CD14-positive monocyte (primary cell): ENCODE data around the gene OXSR1. TPM values are rescaled to one million over a fixed set of nuclear protein-coding genes. Genes with fewer than 3 reads are reported as not detected.

Source experiments
- DNase-seq, 3 donors: peaks; one replicate each; pipeline ENCODE4 v3.0.0-alpha.2; 2011 to 2022
- H2AFZ ChIP-seq: 2 replicates; pipeline ENCODE4 v1.6.0; 2012; ENCODE audit warnings: mild to moderate bottlenecking, low read depth, low read length, inconsistent platforms; ENCODE audit not compliant: insufficient read depth, poor library complexity, severe bottlenecking
- H3K27ac ChIP-seq, 2 donors: 1 replicate in 1 of 2; 2 replicates in 1 of 2; pipeline ENCODE4 v1.5.1; 2012 to 2013; ENCODE audit warnings: low read length in 2 of 2, control low read depth in 1 of 2, inconsistent platforms in 1 of 2, low read depth in 1 of 2, mild to moderate bottlenecking in 1 of 2
- H3K27me3 ChIP-seq, 2 donors: one replicate each; pipeline versions ENCODE4 v1.6.0 to v1.6.1; 2011 to 2013; ENCODE audit warnings: low read length in 2 of 2; ENCODE audit not compliant: control insufficient read depth in 2 of 2, insufficient read depth in 2 of 2
- H3K36me3 ChIP-seq, 2 donors: replicated peaks in 1 of 2; 1 replicate in 1 of 2; 2 replicates in 1 of 2; pipeline versions ENCODE4 v1.5.1 to v1.6.1; 2012 to 2013; ENCODE audit warnings: low read length in 2 of 2, control low read depth in 1 of 2, inconsistent platforms in 1 of 2, mild to moderate bottlenecking in 1 of 2; ENCODE audit not compliant: insufficient read depth in 2 of 2, control insufficient read depth in 1 of 2
- H3K4me1 ChIP-seq, 2 donors: 1 replicate in 1 of 2; 2 replicates in 1 of 2; pipeline versions ENCODE4 v1.5.1 to v1.6.1; 2012 to 2013; ENCODE audit warnings: low read length in 2 of 2, control low read depth in 1 of 2, inconsistent platforms in 1 of 2, mild to moderate bottlenecking in 1 of 2, moderate library complexity in 1 of 2; ENCODE audit not compliant: insufficient read depth in 2 of 2, control insufficient read depth in 1 of 2
- H3K4me2 ChIP-seq: replicated peaks from 2 replicates; pipeline ENCODE3; 2012; ENCODE audit warnings: low read length, moderate library complexity, mild to moderate bottlenecking; ENCODE audit not compliant: poor library complexity, severe bottlenecking; ENCODE audit errors: extremely low read depth
- H3K4me3 ChIP-seq, 3 experiments: fragments of 200-600 bp in 1 of 3; sonication (generic) in 1 of 3; replicated peaks in 1 of 3; 1 replicate in 2 of 3; 2 replicates in 1 of 3; pipeline ENCODE4 v1.5.1; 2011 to 2013; ENCODE audit warnings: low read length in 3 of 3, mild to moderate bottlenecking in 3 of 3, control low read depth in 2 of 3, low read depth in 2 of 3, inconsistent platforms in 1 of 3, moderate library complexity in 1 of 3
- H3K79me2 ChIP-seq: 2 replicates; pipeline ENCODE4 v1.6.0; 2012; ENCODE audit warnings: mild to moderate bottlenecking, control low read depth, inconsistent platforms, low read length, moderate library complexity; ENCODE audit not compliant: insufficient read depth
- H3K9ac ChIP-seq: 2 replicates; pipeline ENCODE4 v1.6.0; 2017; ENCODE audit warnings: low read length, mild to moderate bottlenecking; ENCODE audit not compliant: insufficient read depth, poor library complexity, severe bottlenecking
- H3K9me3 ChIP-seq, 2 donors: replicated peaks in 1 of 2; 1 replicate in 1 of 2; 2 replicates in 1 of 2; pipeline versions ENCODE4 v1.5.1 to v1.6.1; 2012 to 2013; ENCODE audit warnings: low read length in 2 of 2, control low read depth in 1 of 2; ENCODE audit not compliant: control insufficient read depth in 1 of 2, insufficient read depth in 1 of 2
- H4K20me1 ChIP-seq: 2 replicates; pipeline ENCODE4 v1.6.0; 2012; ENCODE audit warnings: mild to moderate bottlenecking, low read length, control low read depth, moderate library complexity; ENCODE audit not compliant: insufficient read depth
- H3K27ac Mint-ChIP-seq, 7 donors: one replicate each; pipeline ENCODE4 v1.8.0; 2020; ENCODE audit warnings: mild to moderate bottlenecking in 7 of 7, mixed read lengths in 7 of 7, moderate library complexity in 6 of 7, inconsistent platforms in 2 of 7
- H3K27me3 Mint-ChIP-seq, 3 donors: one replicate each; pipeline ENCODE4 v1.8.0; 2021 to 2022; ENCODE audit warnings: low read depth in 3 of 3, mild to moderate bottlenecking in 3 of 3, mixed read lengths in 3 of 3, moderate library complexity in 3 of 3, inconsistent platforms in 1 of 3
- H3K36me3 Mint-ChIP-seq, 2 donors: one replicate each; pipeline ENCODE4 v1.8.0; 2020; ENCODE audit warnings: mixed read lengths in 2 of 2, inconsistent platforms in 1 of 2, mild to moderate bottlenecking in 1 of 2
- H3K4me1 Mint-ChIP-seq: one replicate; pipeline ENCODE4 v1.8.0; 2020; ENCODE audit warnings: mild to moderate bottlenecking, mixed read lengths
- H3K4me3 Mint-ChIP-seq, 2 donors: one replicate each; pipeline ENCODE4 v1.8.0; 2020; ENCODE audit warnings: mild to moderate bottlenecking in 2 of 2, mixed read lengths in 2 of 2, moderate library complexity in 1 of 2
- H3K9me3 Mint-ChIP-seq, 7 donors: one replicate each; pipeline ENCODE4 v1.8.0; 2020 to 2022; ENCODE audit warnings: mixed read lengths in 7 of 7, mild to moderate bottlenecking in 6 of 7, moderate library complexity in 6 of 7, inconsistent platforms in 2 of 7
- WGBS: methylation state at CpG from one replicate; pipeline ENCODE4 v1.1.5; 2013; ENCODE audit warnings: missing lambda C conversion rate; ENCODE audit not compliant: insufficient coverage; 5-methylcytosine and 5-hydroxymethylcytosine counted together
- intact Hi-C, 2 donors: fragments of 100-400 bp; cut with micrococcal nuclease; formaldehyde crosslinking; loops; one replicate each; pipeline versions ENCODE4 v1.15.0 to v1.15.1; 2023
- polyA plus RNA-seq, 3 donors: library from polyadenylated mRNA; depleted of rRNA in 1 of 3; unstranded in 2 of 3; stranded (reverse) in 1 of 3; fragments of 300-500 nt in 2 of 3; fragments of >200 nt in 1 of 3; fragmentation: Illumina TruSeq in 2 of 3; gene quantifications; 1 replicate in 2 of 3; 2 replicates in 1 of 3; pipeline ENCODE4 v1.2.3, GENCODE V29; 2012 to 2021
- TF ChIP-seq, protein P1 (sequence below): fragments of 200-600 bp; IDR thresholded peaks from one replicate; pipeline ENCODE4 v1.8.0; 2022; ENCODE audit warnings: antibody characterized with exemption, mild to moderate bottlenecking

OXSR1 gene
- polyA plus RNA-seq, 3 donors, result 9.4 to 20.3 (median 12.3) TPM

DNA sequence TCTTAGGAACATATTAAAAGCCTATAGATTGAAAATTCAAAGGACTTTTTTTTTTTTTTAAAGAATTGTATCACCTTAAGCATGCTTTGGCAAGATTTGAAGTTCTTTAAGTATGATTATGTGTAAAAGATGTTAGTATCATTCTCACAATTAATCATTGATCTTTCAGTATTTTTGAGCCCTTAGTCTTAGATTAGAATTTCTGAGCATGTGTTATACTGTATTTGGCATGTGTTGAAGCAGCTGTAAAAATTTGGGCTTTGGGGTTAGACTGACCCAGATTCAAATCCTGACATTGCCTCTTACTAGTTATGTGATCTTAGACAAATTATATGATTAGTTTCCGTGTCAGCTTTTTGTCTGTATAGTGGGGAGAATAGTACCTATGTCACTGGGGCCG is 6.3 kb downstream of the OXSR1 start:
- Histone ChIP-seq H4K20me1 (peaks cover 99% of the 10 kb centered on the region), H2AFZ (no peak overlapping the region), H3K27ac (no peak overlapping the region), H3K27me3 (no peaks in the 10 kb centered on the region), H3K4me2 (no peak overlapping the region), H3K79me2 (peaks cover 100% of the 10 kb centered on the region), H3K9me3 (no peaks in the 10 kb centered on the region), H3K4me3 (no peak overlapping the region), H3K4me1 (peaks cover 12 to 21% of the 10 kb centered on the region in 2 donors), H3K9ac (no peak overlapping the region), H3K36me3 (no peaks in the 10 kb centered on the region)
- Mint-ChIP-seq H3K4me1 (peaks cover 55% of the 10 kb centered on the region), H3K27ac (no peak overlapping the region), H3K4me3 (no peak overlapping the region), H3K27me3 (no peaks in the 10 kb centered on the region), H3K36me3 (peaks cover 21 to 24% of the 10 kb centered on the region in 2 donors), H3K9me3 (no peaks in the 10 kb centered on the region)
- no peak for DNase-seq
- intact Hi-C loops, result no loop called here
- WGBS, result 100% methylated on average over 1 of the region's 2 CpGs
- TF ChIP-seq, protein P1, sequence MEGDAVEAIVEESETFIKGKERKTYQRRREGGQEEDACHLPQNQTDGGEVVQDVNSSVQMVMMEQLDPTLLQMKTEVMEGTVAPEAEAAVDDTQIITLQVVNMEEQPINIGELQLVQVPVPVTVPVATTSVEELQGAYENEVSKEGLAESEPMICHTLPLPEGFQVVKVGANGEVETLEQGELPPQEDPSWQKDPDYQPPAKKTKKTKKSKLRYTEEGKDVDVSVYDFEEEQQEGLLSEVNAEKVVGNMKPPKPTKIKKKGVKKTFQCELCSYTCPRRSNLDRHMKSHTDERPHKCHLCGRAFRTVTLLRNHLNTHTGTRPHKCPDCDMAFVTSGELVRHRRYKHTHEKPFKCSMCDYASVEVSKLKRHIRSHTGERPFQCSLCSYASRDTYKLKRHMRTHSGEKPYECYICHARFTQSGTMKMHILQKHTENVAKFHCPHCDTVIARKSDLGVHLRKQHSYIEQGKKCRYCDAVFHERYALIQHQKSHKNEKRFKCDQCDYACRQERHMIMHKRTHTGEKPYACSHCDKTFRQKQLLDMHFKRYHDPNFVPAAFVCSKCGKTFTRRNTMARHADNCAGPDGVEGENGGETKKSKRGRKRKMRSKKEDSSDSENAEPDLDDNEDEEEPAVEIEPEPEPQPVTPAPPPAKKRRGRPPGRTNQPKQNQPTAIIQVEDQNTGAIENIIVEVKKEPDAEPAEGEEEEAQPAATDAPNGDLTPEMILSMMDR, result no peak

DNA sequence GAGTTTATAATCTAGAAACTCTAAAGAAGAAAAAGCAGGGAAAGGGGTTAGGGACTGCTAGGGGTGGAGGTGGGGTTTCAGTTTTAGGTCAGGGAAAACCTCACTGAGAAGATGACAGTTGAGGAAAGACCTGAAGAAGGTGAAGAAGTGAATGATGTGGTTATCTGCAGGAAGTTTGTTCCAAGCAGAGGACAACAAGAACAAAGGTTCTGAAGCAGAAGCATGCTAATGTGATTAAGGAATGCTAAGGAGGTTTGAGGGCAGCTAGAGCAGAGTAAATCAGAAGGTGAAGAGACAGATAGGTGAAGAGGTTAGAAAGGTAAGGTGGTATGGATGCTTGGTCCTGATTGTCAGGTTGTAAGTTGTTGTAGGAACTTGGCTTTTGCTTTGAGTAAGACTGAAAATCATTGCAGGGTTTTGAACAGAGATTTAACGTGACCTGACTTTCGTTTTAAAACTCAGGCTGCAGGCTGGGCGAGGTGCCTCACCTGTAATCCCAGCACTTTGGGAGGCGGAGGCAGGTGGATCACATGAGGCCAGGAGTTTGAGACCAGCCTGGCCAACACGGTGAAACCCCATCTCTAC is 8.6 kb downstream of the OXSR1 start:
- Histone ChIP-seq H3K36me3 (peaks cover 3% of the 10 kb centered on the region in 2 donors), H4K20me1 (peaks cover 98% of the 10 kb centered on the region), H3K79me2 (peaks cover 99% of the 10 kb centered on the region), H3K9ac (no peak overlapping the region), H3K4me3 (no peak overlapping the region), H2AFZ (no peak overlapping the region), H3K27ac (no peak overlapping the region), H3K27me3 (no peaks in the 10 kb centered on the region), H3K4me1 (peaks cover 0 to 5% of the 10 kb centered on the region in 2 donors), H3K9me3 (no peaks in the 10 kb centered on the region), H3K4me2 (no peak overlapping the region)
- intact Hi-C loops, result no loop called here
- Mint-ChIP-seq H3K4me1 (peaks cover 39% of the 10 kb centered on the region), H3K4me3 (no peak overlapping the region), H3K27me3 (no peaks in the 10 kb centered on the region), H3K36me3 (peaks cover 22 to 23% of the 10 kb centered on the region in 2 donors), H3K27ac (peak overlapping the region in 3 of 7 donors; percentile 3 to 47 (median 12)), H3K9me3 (peaks cover 0 to 1% (median 0%) of the 10 kb centered on the region in 7 donors)
- no peak for DNase-seq
- WGBS, result 100% methylated on average over 2 of the region's 5 CpGs
- TF ChIP-seq, protein P1, result no peak
